Measurements from ENCODE around the gene TET3.

Gene TET3

GRCh38 chr2:74011246-74011645, 26.5 kb downstream of the TET3 start:
- TF ChIP-seq CTCF (IDR thresholded peaks at IDR 0.05; ENCODE audit: insufficient read depth, low read length, poor library complexity, severe bottlenecking), result no peak
- no peak overlapping the region for H3K4me3 ChIP-seq (replicated peaks; ENCODE audit: low read depth, low read length)
- H3K36me3 ChIP-seq (ENCODE audit: control insufficient read depth, insufficient read depth, low read length), result peaks cover 9% of the 10 kb centered on the region
- H3K27me3 ChIP-seq (replicated peaks; ENCODE audit: control insufficient read depth, insufficient read depth, low read length), result no peaks in the 10 kb centered on the region
- no peak for DNase-seq (ENCODE audit: extremely low read depth, insufficient read length)

DNA sequence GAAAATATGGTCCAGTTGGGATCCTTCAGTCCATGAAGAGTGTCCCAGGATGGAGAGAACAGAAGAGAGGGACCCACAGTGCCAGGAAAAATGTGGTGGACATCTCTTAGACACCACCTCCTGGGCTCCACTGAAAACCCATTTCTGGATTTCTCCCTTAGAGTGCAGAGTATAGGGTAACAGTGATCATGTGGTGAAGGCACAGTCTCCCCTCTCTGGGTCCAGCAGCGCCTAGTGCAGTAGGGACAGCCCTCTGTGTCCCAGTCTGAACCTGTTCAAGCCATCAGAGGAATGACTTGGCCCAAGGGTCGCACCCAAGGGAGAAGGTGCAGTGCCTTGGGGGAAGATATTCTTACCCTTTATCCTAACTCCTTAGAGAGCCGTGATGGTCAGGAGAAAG, 30.1 kb downstream of the TET3 start:
- H3K36me3 ChIP-seq (ENCODE audit: control insufficient read depth, insufficient read depth, low read length), result peaks cover 5% of the 10 kb centered on the region
- TF ChIP-seq CTCF (IDR thresholded peaks at IDR 0.05; ENCODE audit: insufficient read depth, low read length, poor library complexity, severe bottlenecking), result no peak
- no peak overlapping the region for H3K4me3 ChIP-seq (replicated peaks; ENCODE audit: low read depth, low read length)
- no peaks in the 10 kb centered on the region for H3K27me3 ChIP-seq (replicated peaks; ENCODE audit: control insufficient read depth, insufficient read depth, low read length)
- DNase-seq (ENCODE audit: extremely low read depth, insufficient read length), result no peak

DNA sequence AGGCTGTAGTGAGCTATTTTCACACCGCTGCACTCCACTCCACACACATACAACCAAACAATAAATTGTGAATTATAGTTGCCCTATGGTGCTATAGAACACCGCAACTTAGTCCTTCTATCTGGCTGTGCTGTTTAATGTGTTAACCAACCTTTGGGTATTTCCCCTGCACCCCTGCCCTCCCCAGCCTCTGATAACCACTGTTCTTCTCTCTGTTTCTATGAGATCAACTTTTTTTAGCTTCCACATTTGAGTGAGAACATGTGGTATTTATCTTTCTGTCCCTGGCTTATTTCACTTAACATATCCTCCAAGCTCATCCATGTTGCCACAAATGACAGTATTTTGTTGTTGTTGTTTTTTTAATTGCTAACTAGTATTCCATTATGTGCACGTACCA, 32.5 kb downstream of the TET3 start:
- Histone ChIP-seq H3K27me3 (replicated peaks; ENCODE audit: control insufficient read depth, insufficient read depth, low read length) (no peaks in the 10 kb centered on the region), H3K4me3 (replicated peaks; ENCODE audit: low read depth, low read length) (no peak overlapping the region), H3K36me3 (ENCODE audit: control insufficient read depth, insufficient read depth, low read length) (peaks cover 3% of the 10 kb centered on the region; the same call in 1 of the 2 replicates)
- DNase-seq (ENCODE audit: extremely low read depth, insufficient read length), result no peak
- TF ChIP-seq CTCF (IDR thresholded peaks at IDR 0.05; ENCODE audit: insufficient read depth, low read length, poor library complexity, severe bottlenecking), result no peak

GRCh38 chr2:74019516-74019915, 34.8 kb downstream of the TET3 start:
- Histone ChIP-seq H3K36me3 (ENCODE audit: control insufficient read depth, insufficient read depth, low read length) (peaks cover 3% of the 10 kb centered on the region; the same call in 1 of the 2 replicates), H3K4me3 (replicated peaks; ENCODE audit: low read depth, low read length) (no peak overlapping the region), H3K27me3 (replicated peaks; ENCODE audit: control insufficient read depth, insufficient read depth, low read length) (no peaks in the 10 kb centered on the region)
- TF ChIP-seq CTCF (IDR thresholded peaks at IDR 0.05; ENCODE audit: insufficient read depth, low read length, poor library complexity, severe bottlenecking), result no peak
- no peak for DNase-seq (ENCODE audit: extremely low read depth, insufficient read length)

GRCh38 chr2:74020702-74021406, 36.1 kb downstream of the TET3 start:
- Histone ChIP-seq H3K27me3 (replicated peaks; ENCODE audit: control insufficient read depth, insufficient read depth, low read length) (no peaks in the 10 kb centered on the region), H3K36me3 (ENCODE audit: control insufficient read depth, insufficient read depth, low read length) (peaks cover 3% of the 10 kb centered on the region; the same call in 1 of the 2 replicates), H3K4me3 (replicated peaks; ENCODE audit: low read depth, low read length) (no peak overlapping the region)
- no peak for TF ChIP-seq CTCF (IDR thresholded peaks at IDR 0.05; ENCODE audit: insufficient read depth, low read length, poor library complexity, severe bottlenecking)
- DNase-seq (ENCODE audit: extremely low read depth, insufficient read length), result no peak

GRCh38 chr2:74021407-74021755, 36.7 kb downstream of the TET3 start:
- Histone ChIP-seq H3K36me3 (ENCODE audit: control insufficient read depth, insufficient read depth, low read length) (peaks cover 3% of the 10 kb centered on the region; the same call in 1 of the 2 replicates), H3K27me3 (replicated peaks; ENCODE audit: control insufficient read depth, insufficient read depth, low read length) (no peaks in the 10 kb centered on the region), H3K4me3 (replicated peaks; ENCODE audit: low read depth, low read length) (no peak overlapping the region)
- DNase-seq (ENCODE audit: extremely low read depth, insufficient read length), result no peak
- no peak for TF ChIP-seq CTCF (IDR thresholded peaks at IDR 0.05; ENCODE audit: insufficient read depth, low read length, poor library complexity, severe bottlenecking)

Measured in GM06990 (cell line).